ENCODE data around the gene RPRD2.
A peak's percentile ranks its signal among the peaks of the same experiment; 100 is the strongest.
"Not testable (repeated sequence)": the region's sequence is repeated elsewhere in the genome, so short reads cannot be mapped to it uniquely, and the experiment has no call there.

The RPRD2 gene

DNA sequence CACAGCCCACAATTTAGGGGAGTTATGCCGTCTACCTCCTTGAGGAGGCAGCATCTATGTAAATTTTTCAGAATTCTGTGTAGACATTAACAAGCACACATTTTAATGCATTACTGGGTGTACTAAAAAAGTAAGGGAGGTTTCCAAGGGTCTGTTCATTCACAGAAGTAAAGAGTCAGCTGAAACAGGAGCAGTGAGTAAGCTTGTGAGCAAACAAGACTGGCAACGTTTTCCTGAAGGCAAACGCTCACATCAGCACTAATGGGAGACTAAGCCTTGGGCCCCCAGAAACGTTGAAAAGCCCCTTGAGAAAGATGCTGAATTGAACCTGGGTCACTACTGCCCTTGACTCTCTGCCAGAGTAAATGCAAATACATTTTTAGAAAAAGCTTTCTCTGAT, 25.7 kb downstream of the RPRD2 start:
- DNase-seq (ENCODE audit: low read depth in 2 of 2) = no peak

DNA sequence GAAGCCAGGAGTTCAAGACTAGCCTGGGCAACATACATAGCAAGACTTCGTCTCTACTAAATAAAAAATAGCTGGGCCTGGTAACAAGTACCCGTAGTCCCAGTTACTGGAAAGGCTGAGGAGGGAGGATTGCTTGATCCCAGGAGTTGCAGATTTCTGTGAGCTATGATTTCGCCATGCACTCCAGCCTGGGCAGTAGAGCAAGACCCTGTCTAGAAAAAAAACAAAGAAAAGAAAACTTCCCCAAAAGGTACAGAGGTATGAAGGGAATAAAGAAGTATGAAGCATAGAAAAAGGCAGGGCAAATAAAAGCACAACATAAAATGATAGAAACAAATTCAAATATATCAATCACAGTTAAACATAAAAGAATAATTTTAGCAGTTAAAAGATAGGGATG, 28.7 kb downstream of the RPRD2 start:
- DNase-seq (ENCODE audit: low read depth in 2 of 2) = no peak

DNA sequence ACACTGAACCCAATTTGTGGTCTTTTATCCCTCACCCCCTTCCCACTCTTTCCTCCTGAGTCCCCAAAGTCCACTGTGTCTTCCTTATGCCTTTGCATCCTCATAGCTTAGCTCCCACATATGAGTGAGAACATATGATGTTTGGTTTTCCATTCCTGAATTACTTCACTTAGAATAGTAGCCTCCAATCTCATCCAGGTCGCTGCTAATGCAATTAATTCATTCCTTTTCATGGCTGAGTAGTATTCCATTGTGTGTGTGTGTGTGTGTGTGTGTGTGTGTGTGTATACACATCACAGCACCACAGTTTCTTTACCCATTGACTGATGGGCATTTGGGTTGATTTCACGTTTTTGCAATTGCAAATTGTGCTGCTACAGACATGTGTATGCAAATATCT, 31.2 kb downstream of the RPRD2 start:
- not testable (repeated sequence) for DNase-seq (ENCODE audit: low read depth in 2 of 2)

DNA sequence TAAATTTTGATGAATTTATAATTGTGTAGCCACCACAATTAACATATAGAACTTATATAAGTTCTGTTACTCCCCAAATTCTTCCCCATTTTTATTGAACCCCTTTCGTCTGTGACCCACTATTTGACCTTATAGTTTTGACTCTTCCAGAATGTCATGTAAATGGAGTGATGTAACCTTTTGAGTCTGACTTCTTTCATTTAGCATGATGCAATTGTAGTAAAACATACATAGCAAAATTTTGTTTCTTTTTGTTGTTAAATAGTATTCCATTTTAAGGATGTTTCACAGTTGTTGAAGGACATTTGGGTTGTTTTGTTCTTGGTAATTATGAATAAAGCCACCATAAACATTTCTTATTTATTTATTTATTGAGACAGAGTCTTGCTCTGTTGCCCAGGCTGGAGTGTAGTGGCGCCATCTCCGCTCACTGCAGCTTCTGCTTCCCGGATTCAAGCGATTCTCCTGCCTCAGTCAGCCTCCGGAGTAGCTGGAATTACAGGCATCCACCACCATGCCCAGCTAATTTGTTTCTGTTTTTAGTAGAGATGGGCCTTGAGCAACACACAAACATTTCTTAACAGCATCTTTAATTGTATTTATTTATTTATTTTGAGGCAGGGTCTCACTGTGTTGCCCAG, 33.6 kb downstream of the RPRD2 start:
- DNase-seq (ENCODE audit: low read depth in 2 of 2) = no peak

DNA sequence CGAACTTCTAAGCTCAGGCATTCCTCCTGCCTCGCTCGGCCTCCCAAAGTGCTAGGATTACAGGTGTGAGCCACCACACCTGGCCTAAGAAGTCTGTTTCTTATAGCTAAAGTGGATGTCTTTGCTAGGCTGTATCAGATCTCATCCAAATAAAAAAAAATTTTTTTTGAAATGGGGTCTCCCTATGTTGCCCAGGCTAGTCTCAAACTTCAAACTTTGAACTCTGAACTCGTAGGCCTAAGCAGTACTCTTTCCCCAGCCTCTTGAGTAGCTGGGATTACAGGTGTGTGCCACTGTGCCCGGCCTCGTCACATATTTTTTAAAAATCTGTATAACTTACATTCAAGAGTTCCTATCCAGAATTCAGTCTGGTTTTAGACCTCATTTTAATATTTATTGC, 40.5 kb downstream of the RPRD2 start:
- no peak for DNase-seq (ENCODE audit: low read depth in 2 of 2)

DNA sequence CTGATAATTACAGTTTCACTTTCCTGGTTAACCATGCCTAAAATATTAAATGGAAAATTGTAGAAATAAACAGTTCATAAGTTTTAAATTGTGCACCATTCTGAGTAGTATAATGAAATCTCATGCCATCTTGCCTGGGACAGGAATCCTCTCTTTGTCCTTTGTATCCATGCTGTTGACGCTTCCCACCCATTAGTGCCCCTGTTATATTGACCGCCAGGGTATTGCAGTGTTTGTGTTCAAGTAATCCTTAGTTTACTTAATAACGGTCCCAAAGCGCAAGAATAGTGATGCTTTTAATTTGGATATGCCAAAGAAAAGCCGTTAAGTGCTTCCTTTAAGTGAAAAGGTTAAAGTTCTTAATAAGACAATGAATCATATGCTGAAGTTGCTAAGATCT, 41.7 kb downstream of the RPRD2 start:
- no peak for DNase-seq (ENCODE audit: low read depth in 2 of 2)

DNA sequence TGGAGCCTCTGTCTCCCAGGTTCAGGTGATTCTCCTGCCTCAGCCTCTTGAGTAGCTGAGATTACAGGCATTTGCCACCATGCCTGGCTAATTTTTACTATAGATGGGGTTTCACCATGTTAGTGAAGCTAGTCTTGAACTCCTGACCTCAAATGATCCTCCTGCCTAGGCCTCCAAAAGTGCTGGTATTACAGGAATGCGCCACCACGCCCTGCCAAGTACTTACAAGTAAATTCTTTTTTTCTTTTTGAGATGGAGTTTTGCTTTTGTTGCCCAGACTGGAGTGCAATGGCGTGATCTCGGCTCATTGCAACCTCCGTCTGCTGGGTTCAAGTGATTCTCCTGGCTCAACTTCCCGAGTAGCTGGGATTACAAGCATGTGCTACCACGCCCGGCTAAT, 42.5 kb downstream of the RPRD2 start:
- DNase-seq (ENCODE audit: low read depth in 2 of 2) = no peak

DNA sequence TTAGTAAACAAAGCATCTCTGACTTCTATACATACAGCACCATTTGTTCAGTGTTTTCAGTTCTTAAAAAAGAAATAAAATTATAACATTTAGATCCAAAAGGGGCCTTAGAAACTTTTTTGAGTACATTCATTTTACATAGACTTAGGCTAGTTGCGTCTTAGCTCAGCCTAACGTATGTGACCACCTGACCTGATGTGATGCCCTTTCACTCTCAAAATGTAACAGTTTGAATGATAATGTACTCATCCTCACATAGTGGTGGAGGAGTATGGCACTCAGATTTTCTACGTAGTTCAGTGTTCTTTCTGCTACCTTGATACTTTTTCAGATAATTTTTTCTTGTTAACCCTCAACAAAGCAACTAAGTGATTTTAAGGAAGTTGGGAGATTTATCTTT, 43.4 kb downstream of the RPRD2 start:
- DNase-seq (ENCODE audit: low read depth in 2 of 2) = no peak

DNA sequence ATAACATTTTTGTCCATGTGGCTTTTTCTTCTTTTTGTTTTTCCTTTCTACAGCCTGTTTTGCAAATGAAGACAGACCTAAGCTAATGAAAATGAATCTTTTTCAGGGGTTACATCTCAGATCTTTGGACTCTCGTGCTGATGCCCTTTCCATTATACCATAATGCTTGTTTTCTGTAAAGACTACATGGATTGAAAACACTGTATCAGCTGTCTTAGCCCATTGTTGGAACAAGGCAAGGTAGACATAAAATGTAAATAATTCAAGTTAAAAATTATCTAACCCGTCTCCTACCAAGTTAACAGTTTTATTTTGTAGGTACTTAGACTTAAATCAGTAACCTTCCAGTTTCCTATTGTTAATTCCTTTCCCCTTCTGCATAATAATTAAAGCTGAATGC, 44.9 kb downstream of the RPRD2 start:
- no peak for DNase-seq (ENCODE audit: low read depth in 2 of 2)

DNA sequence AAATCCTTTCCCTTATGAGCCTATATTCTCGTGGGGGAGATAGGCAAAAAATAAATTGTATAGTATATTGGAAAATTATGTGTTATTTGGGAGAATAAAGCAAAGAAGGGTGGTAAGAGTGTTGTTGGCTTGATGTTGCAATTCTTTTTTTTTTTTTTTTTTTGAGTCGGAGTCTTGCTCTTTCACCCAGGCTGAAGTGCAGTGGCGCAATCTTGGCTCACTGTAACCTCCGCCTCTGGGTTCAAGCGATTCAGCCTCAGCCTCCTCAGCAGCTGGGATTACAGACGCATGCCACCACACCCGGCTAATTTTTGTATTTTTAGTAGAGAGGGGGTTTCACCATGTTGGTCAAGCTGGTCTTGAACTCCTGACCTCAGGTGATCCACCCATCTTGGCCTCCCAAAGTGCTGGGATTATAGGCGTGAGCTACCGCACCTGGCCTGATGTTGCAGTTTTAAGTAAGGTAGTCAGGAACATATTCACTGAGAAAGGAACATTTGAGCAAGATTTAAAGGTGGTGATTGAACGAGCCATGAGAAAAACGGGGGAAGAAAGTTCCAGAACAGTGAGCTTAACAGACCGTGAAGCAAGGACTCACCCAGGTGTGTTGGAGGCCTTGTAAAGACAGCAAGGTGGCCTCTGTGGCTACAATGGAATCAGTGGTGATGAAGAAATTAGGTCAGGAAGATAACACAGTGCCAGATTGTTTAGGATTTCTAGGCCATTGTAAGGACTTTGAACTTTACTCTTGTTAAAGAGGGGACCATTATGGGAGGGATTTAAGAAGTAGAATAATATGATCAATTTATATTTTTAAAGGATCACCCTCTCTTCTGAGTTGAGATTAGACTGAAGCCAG, 45.8 kb downstream of the RPRD2 start:
- no peak for DNase-seq (ENCODE audit: low read depth in 2 of 2)

DNA sequence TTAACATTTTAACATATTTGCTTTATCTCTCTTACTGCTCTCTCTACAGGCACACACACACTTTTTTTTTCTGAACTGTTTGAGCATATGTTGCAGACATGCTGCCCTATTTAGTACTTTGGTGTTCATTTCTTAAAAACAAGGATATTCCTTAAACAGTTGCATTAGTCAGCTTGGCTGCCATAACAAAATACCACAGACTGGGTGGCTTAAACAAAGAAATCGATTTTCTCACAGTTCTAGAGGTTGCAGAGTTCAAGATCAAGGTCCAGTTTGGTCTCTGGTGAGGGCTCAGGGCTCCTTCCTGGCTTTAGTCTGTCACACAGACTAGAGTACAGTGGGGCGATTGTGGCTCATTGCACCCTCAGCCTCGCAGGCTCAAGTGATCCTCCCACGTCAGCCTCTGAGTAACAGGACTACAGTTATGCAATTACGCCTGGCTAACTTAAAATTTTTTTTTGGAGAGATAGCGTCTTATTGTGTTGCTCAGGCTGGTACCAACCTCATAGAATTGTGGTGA, 46.7 kb downstream of the RPRD2 start:
- DNase-seq (ENCODE audit: low read depth in 2 of 2) = no peak

DNA sequence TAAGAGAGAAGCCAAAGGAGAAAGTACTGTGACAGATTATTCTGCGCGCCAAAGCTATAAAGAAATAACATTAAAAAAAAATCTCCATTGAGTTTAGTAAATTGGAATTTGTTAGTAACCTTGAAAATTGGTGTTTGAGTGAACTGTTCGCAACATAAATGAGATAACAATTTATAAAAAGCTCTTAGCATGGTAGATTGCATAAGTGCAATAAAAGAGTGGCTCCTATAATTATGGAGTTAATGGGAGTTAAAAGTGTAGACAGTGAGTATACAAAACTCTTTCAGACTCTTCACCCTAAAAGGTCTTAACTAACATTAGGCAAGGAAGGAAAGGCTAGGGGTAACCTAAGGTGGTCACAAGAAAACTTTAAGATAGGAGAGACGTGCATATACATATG, 50.6 kb downstream of the RPRD2 start:
- DNase-seq (ENCODE audit: low read depth in 2 of 2) = no peak

DNA sequence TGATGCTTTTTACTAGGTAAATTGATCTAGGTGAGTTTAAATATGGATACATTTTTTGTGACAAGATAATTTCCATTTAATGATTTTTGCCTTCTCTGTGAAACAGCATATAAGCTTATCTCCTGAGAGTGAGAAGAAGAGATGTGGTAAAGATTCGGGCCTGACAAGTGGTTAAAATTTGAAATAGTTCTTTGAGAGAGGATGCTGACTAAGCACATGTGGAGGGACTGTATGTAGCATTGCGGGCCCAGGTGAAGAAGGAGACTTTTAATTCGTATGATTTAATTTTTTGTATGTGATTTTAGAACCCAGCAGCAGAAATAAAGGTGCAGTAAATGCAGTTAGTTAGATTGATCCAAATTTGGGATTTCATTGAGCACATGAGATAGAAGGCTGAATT, 51.9 kb downstream of the RPRD2 start:
- DNase-seq (ENCODE audit: low read depth in 2 of 2) = no peak

DNA sequence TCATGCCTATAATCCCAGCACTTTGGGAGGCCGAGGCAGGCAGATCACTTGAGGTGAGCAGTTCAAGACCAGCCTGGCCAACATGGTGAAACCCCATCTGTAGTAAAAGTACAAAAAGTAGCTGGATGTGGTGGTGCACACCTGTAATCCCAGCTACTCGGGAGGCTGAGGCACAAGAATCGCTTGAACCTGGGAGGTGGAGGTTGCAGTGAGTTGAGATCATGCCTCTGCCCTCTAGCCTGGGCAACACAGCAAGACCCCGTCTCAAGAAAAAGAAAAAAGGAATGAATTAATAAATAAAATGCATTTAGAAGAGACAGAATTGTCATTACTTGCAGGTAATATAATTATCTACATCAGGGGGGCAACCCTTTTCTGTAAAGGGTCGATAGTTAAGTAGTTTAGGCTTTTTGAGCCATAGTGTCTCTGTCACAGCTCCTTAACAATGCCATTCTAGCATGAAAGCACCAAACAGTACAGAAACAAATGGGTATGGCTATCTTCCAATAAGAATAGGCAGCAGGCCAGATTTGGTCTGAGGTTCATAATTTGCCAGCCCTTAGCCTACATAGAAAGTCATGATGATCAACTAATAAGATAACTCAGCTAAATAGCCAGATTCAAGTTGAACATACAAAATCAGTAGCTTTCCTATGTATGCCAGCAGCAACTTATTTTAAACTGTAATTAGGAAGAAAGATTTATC, 56.8 kb downstream of the RPRD2 start:
- DNase-seq (ENCODE audit: low read depth in 2 of 2) = no peak

DNA sequence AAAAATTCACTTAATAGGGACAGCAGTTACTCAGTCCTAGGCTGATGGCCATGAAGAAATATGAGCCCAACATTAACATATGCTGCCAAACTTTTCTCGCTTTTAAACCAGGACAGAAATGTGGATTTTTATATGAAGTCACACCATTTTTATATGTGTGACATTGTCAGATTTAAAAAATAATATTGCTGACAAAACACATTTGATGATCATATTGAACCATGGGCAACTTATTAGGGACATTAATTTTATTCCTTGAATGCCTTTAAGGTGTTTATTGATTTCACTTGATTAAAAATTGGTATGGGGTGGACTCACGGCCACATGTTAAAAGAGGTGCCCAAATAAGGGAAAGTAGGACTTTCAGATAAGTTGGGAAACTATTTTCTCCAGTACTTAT, 58.6 kb downstream of the RPRD2 start:
- DNase-seq (ENCODE audit: low read depth in 2 of 2) = no peak

DNA sequence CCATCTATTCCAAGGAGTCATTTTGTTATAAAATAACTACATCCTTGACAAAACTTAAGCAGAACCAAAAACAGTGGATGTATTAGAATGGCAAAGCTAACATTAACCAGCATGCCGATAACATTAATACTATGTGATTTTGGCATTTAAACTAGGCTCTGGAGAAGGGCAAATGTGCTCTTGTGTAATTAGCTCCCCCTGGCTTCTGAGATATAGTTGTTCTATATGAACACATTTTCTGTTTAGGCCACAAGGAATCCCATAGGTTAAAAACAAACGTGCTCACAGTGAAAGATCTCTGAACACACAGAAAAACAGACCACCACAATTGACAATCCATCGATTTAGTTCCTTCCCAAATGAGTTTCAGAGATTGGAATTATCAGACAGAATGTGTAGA, 65.9 kb downstream of the RPRD2 start:
- no peak for DNase-seq (ENCODE audit: low read depth in 2 of 2)

DNA sequence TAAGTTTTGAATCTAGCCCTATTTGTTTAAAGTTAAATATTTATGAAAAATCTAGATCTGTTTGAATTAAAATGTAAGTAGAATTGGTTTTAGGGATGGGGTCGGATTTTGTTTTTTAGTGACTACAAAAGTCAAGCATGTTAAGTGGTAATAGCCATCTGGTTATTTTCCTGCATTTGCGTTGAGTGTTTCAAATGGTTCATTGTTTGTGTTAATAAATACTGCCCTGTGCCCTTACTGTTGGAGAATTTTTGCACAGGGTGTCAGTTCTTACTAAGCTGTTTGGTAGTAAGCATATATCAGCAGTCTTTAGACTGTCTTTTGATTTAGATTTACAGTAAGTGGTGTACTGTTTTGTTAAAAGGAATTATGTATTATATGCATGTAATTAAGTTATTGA, 77.2 kb downstream of the RPRD2 start:
- DNase-seq (ENCODE audit: low read depth in 2 of 2) = no peak

DNA sequence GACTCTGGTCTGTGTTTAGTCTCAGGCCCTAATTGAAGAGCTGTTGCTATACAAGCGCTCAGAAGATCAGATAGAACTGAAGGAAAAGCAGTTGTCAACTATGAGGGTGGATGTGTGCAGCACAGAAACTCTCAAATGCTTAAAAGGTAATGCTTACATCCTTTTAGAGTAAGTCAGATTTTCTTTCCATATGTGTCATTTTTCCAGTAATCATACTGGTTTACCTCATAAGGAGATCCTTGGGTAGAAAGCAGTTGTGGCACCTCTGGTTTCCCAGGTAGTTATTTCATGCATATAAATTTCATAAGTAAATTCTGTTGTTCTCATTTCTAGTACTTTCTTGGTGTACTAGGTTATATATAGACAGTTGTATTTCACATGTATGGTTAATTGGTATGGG, 80.3 kb downstream of the RPRD2 start:
- no peak for DNase-seq (ENCODE audit: low read depth in 2 of 2)

DNA sequence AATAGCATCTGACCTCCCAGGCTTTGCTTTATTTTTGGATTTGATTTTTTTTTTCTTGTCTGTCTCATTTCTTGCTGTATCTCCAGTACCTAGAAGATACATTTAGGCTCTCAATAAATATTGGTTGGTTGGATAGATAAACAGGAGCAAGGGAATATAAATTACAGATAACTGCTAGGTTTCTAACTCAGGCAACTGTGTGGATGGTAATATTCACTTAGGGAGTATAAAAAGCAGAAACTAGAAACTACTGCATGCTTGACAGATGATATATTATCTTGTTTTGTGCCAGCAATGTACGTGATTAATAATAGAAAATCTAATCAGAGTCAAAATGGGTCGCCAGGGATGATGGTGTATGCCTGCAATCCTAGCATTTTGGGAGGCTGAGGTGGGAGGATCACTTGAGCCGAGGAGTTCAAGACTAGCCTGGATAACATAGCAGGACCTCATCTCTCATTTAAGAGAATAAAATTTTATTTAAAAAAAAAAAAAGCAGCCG, 92.2 kb downstream of the RPRD2 start:
- DNase-seq (ENCODE audit: low read depth in 2 of 2) = no peak

DNA sequence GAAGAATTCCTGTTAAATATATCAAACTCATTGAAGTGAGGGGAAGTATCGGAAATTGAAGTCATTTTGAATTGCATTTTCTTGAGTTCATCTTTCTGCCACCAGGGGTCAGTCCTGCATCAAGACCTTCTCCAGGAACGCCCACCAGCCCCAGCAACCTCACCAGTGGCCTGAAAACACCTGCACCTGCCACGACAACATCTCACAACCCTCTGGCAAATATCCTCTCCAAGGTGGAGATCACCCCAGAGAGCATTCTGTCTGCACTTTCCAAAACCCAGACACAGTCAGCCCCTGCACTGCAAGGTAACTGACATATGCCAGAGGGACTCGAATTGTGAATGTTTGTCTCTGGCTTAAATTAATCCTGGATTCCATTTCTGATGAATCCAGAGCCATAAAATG, 100.5 kb downstream of the RPRD2 start:
- DNase-seq (ENCODE audit: low read depth in 2 of 2) = peak; percentile 35 to 57

DNA sequence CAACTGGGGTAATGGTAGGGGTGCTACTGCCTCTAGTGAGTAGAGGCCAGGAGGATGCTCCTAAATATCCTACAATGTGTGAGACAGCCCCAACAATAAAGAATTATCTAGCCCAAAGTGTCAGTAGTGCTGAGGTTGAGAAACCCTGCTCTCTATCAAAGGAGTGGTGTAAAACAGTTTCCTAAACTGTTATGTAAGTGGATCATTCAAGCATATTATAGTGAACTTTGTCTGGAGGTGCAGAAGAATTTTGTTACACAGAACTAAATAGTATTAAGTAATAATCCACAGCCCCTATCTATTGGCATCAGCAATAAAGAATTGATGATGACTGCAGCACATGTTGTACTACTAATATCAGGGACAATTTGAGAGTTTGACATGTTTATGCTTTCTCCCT, 103.0 kb downstream of the RPRD2 start:
- no peak for DNase-seq (ENCODE audit: low read depth in 2 of 2)

DNA sequence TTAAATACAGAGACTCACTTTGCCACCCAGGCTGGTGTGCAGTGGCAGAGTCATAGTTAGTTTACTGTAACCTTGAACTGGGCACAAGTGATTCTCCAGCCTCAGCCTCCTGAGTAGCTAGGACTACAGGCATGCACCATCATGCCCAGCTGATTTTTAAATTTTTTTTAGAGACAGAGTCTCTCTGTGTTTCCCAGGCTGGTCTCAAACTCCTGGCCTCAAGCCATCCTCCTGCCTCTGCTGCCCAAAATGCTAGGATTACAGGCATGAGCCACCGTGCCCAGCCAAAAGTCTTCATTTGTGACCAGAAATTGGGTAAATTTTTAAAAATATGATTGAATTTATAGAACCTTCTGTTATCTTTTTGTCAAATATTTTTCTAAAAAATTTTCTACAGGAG, 105.3 kb downstream of the RPRD2 start:
- no peak for DNase-seq (ENCODE audit: low read depth in 2 of 2)
